ENCODE measurements around the gene ZNF541. TPM values are rescaled to one million over a fixed set of nuclear protein-coding genes. Genes with fewer than 3 reads are reported as not detected.

The ZNF541 gene
- total RNA-seq, 1 donor, result 0.27 TPM

- H3K4me3 ChIP-seq (ENCODE audit: low read depth, low read length), result no peak overlapping the region
- DNase-seq (ENCODE audit: low read depth), result no peak
- no peak for TF ChIP-seq CTCF (IDR thresholded peaks at IDR 0.05; ENCODE audit: insufficient read depth, low read length)
These were observed 38.3 kb downstream of the ZNF541 start for GRCh38 chr19:47534628-47535027.

GRCh38 chr19:47531640-47532387, 41.1 kb downstream of the ZNF541 start:
- no peak for DNase-seq (ENCODE audit: low read depth)
- no peak for TF ChIP-seq CTCF (IDR thresholded peaks at IDR 0.05; ENCODE audit: insufficient read depth, low read length)
- no peak overlapping the region for H3K4me3 ChIP-seq (ENCODE audit: low read depth, low read length)

GRCh38 chr19:47529018-47529742, 43.8 kb downstream of the ZNF541 start:
- no peak for TF ChIP-seq CTCF (IDR thresholded peaks at IDR 0.05; ENCODE audit: insufficient read depth, low read length)
- H3K4me3 ChIP-seq (ENCODE audit: low read depth, low read length), result no peak overlapping the region
- no peak for DNase-seq (ENCODE audit: low read depth)

- no peak for DNase-seq (ENCODE audit: low read depth)
- no peak overlapping the region for H3K4me3 ChIP-seq (ENCODE audit: low read depth, low read length)
- no peak for TF ChIP-seq CTCF (IDR thresholded peaks at IDR 0.05; ENCODE audit: insufficient read depth, low read length)
These were observed 46.1 kb downstream of the ZNF541 start for GRCh38 chr19:47526798-47527197.

GRCh38 chr19:47523473-47523872, 49.5 kb downstream of the ZNF541 start:
- no peak for DNase-seq (ENCODE audit: low read depth)
- no peak overlapping the region for H3K4me3 ChIP-seq (ENCODE audit: low read depth, low read length)
- TF ChIP-seq CTCF (IDR thresholded peaks at IDR 0.05; ENCODE audit: insufficient read depth, low read length), result no peak

Small RNAs within 50 kb of the gene (small RNA-seq; reads per million reads assigned to genes)
- gene RN7SL322P, result not detected

Other genes with a start within 250 kb of the ZNF541 start
- gene C5AR2, start 241.0 kb downstream of the ZNF541 start, total RNA-seq (ENCODE audit: low replicate concordance), result 0.33 and 0.63 TPM in 2 replicates
- 8.1 and 11.6 TPM in 2 replicates for gene DHX34, start 223.8 kb downstream of the ZNF541 start, total RNA-seq (ENCODE audit: low replicate concordance)
- gene MEIS3, start 153.6 kb downstream of the ZNF541 start, total RNA-seq (ENCODE audit: low replicate concordance), result 14.5 and 33.9 TPM in 2 replicates
- gene SLC8A2, start 101.3 kb downstream of the ZNF541 start, total RNA-seq (ENCODE audit: low replicate concordance), result not detected in 2 replicates
- gene KPTN, start 88.9 kb downstream of the ZNF541 start, total RNA-seq (ENCODE audit: low replicate concordance), result 2.5 and 2.9 TPM in 2 replicates
- gene NAPA, start 58.1 kb downstream of the ZNF541 start, total RNA-seq (ENCODE audit: low replicate concordance), result 63.4 and 66.0 TPM in 2 replicates
- gene BICRA, start 36.0 kb upstream of the ZNF541 start, total RNA-seq (ENCODE audit: low replicate concordance), result 1.1 and 8.5 TPM in 2 replicates
- gene EHD2, start 140.3 kb upstream of the ZNF541 start, total RNA-seq (ENCODE audit: low replicate concordance), result 70.4 and 110 TPM in 2 replicates
- 105 and 151 TPM in 2 replicates for gene NOP53, start 172.4 kb upstream of the ZNF541 start, total RNA-seq (ENCODE audit: low replicate concordance)
- 62.9 and 154 TPM in 2 replicates for gene SELENOW, start 205.6 kb upstream of the ZNF541 start, total RNA-seq (ENCODE audit: low replicate concordance)
- not detected in 2 replicates for gene TPRX1, start 231.4 kb upstream of the ZNF541 start, total RNA-seq (ENCODE audit: low replicate concordance)
- not detected in 2 replicates for gene CRX, start 248.8 kb upstream of the ZNF541 start, total RNA-seq (ENCODE audit: low replicate concordance)